Right atrium auricular region (tissue), 2 donors: ENCODE measurements around the gene NPAS3. TPM values are rescaled to one million over a fixed set of nuclear protein-coding genes. Genes with fewer than 3 reads are reported as not detected.
A peak's percentile ranks its signal among the peaks of the same experiment; 100 is the strongest.

Experiments used
- DNase-seq: peaks from one replicate; pipeline ENCODE4 v3.0.0-alpha.2; 2019; ENCODE audit warnings: low spot score
- H3K27ac ChIP-seq, 2 donors: fragments of 200-600 bp; sonication (generic); 1 replicate in 1 of 2; 2 replicates in 1 of 2; pipeline ENCODE4 v1.5.1; 2016 to 2019
- H3K27me3 ChIP-seq, 2 donors: fragments of 200-600 bp; sonication (generic); one replicate each; pipeline versions ENCODE4 v1.5.1 to v1.6.0; 2017 to 2019
- H3K36me3 ChIP-seq: fragments of 200-600 bp; sonication (generic); one replicate; pipeline ENCODE4 v1.5.1; 2016
- H3K4me1 ChIP-seq, 2 donors: fragments of 200-600 bp; sonication (generic); one replicate each; pipeline versions ENCODE4 v1.5.1 to v1.6.0; 2017 to 2019
- H3K4me3 ChIP-seq, 2 donors: fragments of 200-600 bp; sonication (generic); 1 replicate in 1 of 2; 2 replicates in 1 of 2; pipeline ENCODE4 v1.5.1; 2017 to 2019; ENCODE audit warnings: mild to moderate bottlenecking in 1 of 2, moderate library complexity in 1 of 2
- H3K9me3 ChIP-seq, 2 donors: fragments of 200-600 bp; sonication (generic); one replicate each; pipeline ENCODE4 v1.5.1; 2019
- CTCF ChIP-seq, 2 donors: fragments of 200-600 bp; sonication (generic); IDR thresholded peaks; one replicate each; pipeline ENCODE4 v1.5.1; 2019; ENCODE audit warnings: antibody characterized with exemption in 2 of 2
- total RNA-seq, 2 donors: library from RNA; depleted of rRNA; stranded (reverse); fragments of >200 nt; gene quantifications; one replicate each; pipeline ENCODE4 v1.1.0, GENCODE V29; 2016

Gene NPAS3
- total RNA-seq, 2 donors from 2014 or later, result 0.67 to 1.3 TPM

GRCh38 chr14:33793398-33794110 lies 854.9 kb downstream of the NPAS3 start:
- no peaks in the 10 kb centered on the region for H3K36me3 ChIP-seq
- TF ChIP-seq CTCF (IDR thresholded peaks at IDR 0.05), result no peak

GRCh38 chr14:33794791-33795305 lies 856.2 kb downstream of the NPAS3 start:
- H3K27ac ChIP-seq, result no peak overlapping the region
- H3K27me3 ChIP-seq, result no peaks in the 10 kb centered on the region
- no peaks in the 10 kb centered on the region for H3K36me3 ChIP-seq
- H3K9me3 ChIP-seq, result no peaks in the 10 kb centered on the region
- H3K4me1 ChIP-seq, result peaks cover 0 to 4% of the 10 kb centered on the region in 2 donors
- TF ChIP-seq CTCF (IDR thresholded peaks at IDR 0.05), result no peak
- DNase-seq, result no peak
- H3K4me3 ChIP-seq, result no peak overlapping the region

More at GRCh38 chr14:33793398-33794110, 854.9 kb downstream of the NPAS3 start:
- Histone ChIP-seq H3K4me3 (no peak overlapping the region), H3K27ac (no peak overlapping the region), H3K9me3 (no peaks in the 10 kb centered on the region), H3K27me3 (no peaks in the 10 kb centered on the region), H3K4me1 (no peaks in the 10 kb centered on the region)
- DNase-seq, result no peak

- H3K4me3 ChIP-seq, result no peak overlapping the region
- no peaks in the 10 kb centered on the region for H3K9me3 ChIP-seq
- DNase-seq, result no peak
- no peak for TF ChIP-seq CTCF (IDR thresholded peaks at IDR 0.05)
- H3K27ac ChIP-seq, result no peak overlapping the region
- H3K4me1 ChIP-seq, result peaks cover 0 to 8% of the 10 kb centered on the region in 2 donors
- H3K27me3 ChIP-seq, result no peaks in the 10 kb centered on the region
- no peaks in the 10 kb centered on the region for H3K36me3 ChIP-seq
Measured at GRCh38 chr14:33796356-33796755, 857.7 kb downstream of the NPAS3 start.

- Histone ChIP-seq H3K27ac (no peak overlapping the region), H3K9me3 (no peaks in the 10 kb centered on the region), H3K4me1 (peaks cover 0 to 8% of the 10 kb centered on the region in 2 donors), H3K27me3 (no peaks in the 10 kb centered on the region), H3K36me3 (no peaks in the 10 kb centered on the region), H3K4me3 (peak overlapping the region in 1 of 2 donors; percentile 36)
- TF ChIP-seq CTCF (IDR thresholded peaks at IDR 0.05), result no peak
- DNase-seq, result no peak
Measured at GRCh38 chr14:33799705-33800570, 861.3 kb downstream of the NPAS3 start.

GRCh38 chr14:33800735-33801163 lies 862.1 kb downstream of the NPAS3 start:
- Histone ChIP-seq H3K9me3 (no peaks in the 10 kb centered on the region), H3K4me3 (peak overlapping the region in 1 of 2 donors; percentile 36), H3K36me3 (no peaks in the 10 kb centered on the region), H3K27ac (no peak overlapping the region), H3K4me1 (peaks cover 0 to 8% of the 10 kb centered on the region in 2 donors), H3K27me3 (no peaks in the 10 kb centered on the region)
- no peak for TF ChIP-seq CTCF (IDR thresholded peaks at IDR 0.05)
- no peak for DNase-seq
